ENCODE measurements around the gene HSPA12B.
A peak's percentile ranks its signal among the peaks of the same experiment; 100 is the strongest.

Gene HSPA12B

DNA sequence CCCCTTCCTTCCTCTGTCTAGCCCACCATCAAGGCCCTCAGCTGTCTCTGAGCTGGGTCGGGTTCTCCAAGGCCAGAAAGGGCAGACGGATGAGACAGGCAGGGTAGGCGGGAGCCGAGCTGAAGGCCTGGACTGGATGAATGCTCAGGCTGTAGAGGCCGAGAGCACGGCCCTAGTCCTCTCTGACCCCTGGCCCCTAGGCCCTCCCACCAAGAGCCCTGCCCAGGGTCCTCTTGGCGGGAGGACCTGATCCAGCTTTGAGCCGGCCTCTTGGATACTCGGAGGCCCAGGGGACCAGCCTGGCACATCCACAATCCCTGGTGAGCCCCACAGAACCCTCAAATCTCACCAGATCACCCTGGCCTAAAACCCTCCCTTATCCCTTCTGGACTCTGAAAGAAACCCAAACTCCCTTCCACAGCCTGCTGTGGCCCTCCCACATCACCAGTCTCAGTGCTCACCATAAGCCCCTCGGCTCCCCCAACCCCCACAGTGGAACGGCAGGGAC lies 26.9 kb downstream of the HSPA12B start:
- Histone ChIP-seq H3K27ac (ENCODE audit: low read depth, low read length, severe bottlenecking) (no peak overlapping the region), H3K36me3 (ENCODE audit: control insufficient read depth, insufficient read depth, low read length) (peaks cover 34% of the 10 kb centered on the region), H3K4me3 (ENCODE audit: extremely low read depth, insufficient read depth, low read length, poor library complexity, severe bottlenecking) (no peak overlapping the region), H3K4me1 (ENCODE audit: control insufficient read depth, insufficient read depth, low read length, poor library complexity, severe bottlenecking) (no peaks in the 10 kb centered on the region), H3K9me3 (ENCODE audit: control insufficient read depth, low read length) (no peaks in the 10 kb centered on the region)
- WGBS, 2 experiments (ENCODE audit: insufficient coverage in 2 of 2), result 82% methylated on average over 8 to 9 of the region's 11 CpGs

DNA sequence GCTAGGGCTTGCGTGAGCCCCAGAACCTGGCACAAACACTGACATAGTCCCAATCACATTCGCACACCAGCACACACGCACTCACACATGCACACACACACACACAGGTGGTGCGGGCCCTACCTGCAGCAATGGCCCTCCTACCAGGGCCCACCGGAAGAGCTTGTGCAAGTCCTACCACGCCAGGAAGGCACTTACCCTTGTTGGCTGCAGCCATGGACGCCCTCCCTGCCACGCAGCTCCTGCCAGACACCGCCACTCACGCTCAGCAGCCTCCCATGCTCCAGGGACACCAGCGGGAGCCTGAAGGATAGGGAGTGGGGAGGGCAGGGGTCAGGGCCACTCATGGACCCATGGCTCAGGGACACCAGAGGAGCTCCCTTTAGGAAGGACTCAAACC lies 27.4 kb downstream of the HSPA12B start:
- H3K4me1 ChIP-seq (ENCODE audit: control insufficient read depth, insufficient read depth, low read length, poor library complexity, severe bottlenecking), result no peaks in the 10 kb centered on the region
- peaks cover 34% of the 10 kb centered on the region for H3K36me3 ChIP-seq (ENCODE audit: control insufficient read depth, insufficient read depth, low read length)
- H3K4me3 ChIP-seq (ENCODE audit: extremely low read depth, insufficient read depth, low read length, poor library complexity, severe bottlenecking), result no peak overlapping the region
- H3K27ac ChIP-seq (ENCODE audit: low read depth, low read length, severe bottlenecking), result no peak overlapping the region
- no peaks in the 10 kb centered on the region for H3K9me3 ChIP-seq (ENCODE audit: control insufficient read depth, low read length)
- WGBS, 2 experiments (ENCODE audit: insufficient coverage in 2 of 2), result 89 to 95% methylated on average over 8 to 11 of the region's 11 CpGs

- Histone ChIP-seq H3K4me1 (ENCODE audit: control insufficient read depth, insufficient read depth, low read length, poor library complexity, severe bottlenecking) (no peaks in the 10 kb centered on the region), H3K27ac (ENCODE audit: low read depth, low read length, severe bottlenecking) (peak overlapping the region; percentile 10), H3K9me3 (ENCODE audit: control insufficient read depth, low read length) (no peaks in the 10 kb centered on the region), H3K36me3 (ENCODE audit: control insufficient read depth, insufficient read depth, low read length) (peaks cover 34% of the 10 kb centered on the region), H3K4me3 (ENCODE audit: extremely low read depth, insufficient read depth, low read length, poor library complexity, severe bottlenecking) (no peak overlapping the region)
- 90% methylated on average over 7 to 8 of the region's 10 CpGs for WGBS, 2 experiments (ENCODE audit: insufficient coverage in 2 of 2)
Measured at GRCh38 chr20:3760655-3761348, 28.3 kb downstream of the HSPA12B start.

- 88 to 96% methylated on average over 8 of the region's 8 CpGs for WGBS, 2 experiments (ENCODE audit: insufficient coverage in 2 of 2)
- Histone ChIP-seq H3K4me3 (ENCODE audit: extremely low read depth, insufficient read depth, low read length, poor library complexity, severe bottlenecking) (no peak overlapping the region), H3K9me3 (ENCODE audit: control insufficient read depth, low read length) (no peaks in the 10 kb centered on the region), H3K36me3 (ENCODE audit: control insufficient read depth, insufficient read depth, low read length) (peaks cover 16% of the 10 kb centered on the region), H3K27ac (ENCODE audit: low read depth, low read length, severe bottlenecking) (no peak overlapping the region), H3K4me1 (ENCODE audit: control insufficient read depth, insufficient read depth, low read length, poor library complexity, severe bottlenecking) (peaks cover 10% of the 10 kb centered on the region)
Measured at GRCh38 chr20:3763671-3764601, 31.5 kb downstream of the HSPA12B start.

DNA sequence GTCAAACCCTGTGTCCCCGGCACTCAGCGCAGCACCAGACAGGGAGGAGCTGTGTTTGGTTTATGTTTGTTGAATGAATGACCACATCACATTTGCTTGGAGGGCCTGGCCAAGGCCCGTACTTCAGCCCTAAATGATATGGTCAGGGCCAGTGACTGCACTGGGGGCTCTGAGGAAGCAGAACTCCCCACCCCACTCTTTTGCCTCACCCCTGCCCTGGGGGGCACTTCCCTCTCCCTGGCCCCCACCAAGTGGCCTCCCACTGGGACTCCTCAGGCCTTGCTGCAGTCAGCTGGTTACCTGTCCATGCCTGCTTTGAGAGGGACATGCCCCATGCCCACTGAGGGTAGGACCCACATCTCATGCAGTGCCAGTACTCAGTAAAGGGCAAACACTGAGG lies 32.2 kb downstream of the HSPA12B start:
- H3K9me3 ChIP-seq (ENCODE audit: control insufficient read depth, low read length), result no peaks in the 10 kb centered on the region
- peaks cover 13% of the 10 kb centered on the region for H3K36me3 ChIP-seq (ENCODE audit: control insufficient read depth, insufficient read depth, low read length)
- no peak overlapping the region for H3K4me3 ChIP-seq (ENCODE audit: extremely low read depth, insufficient read depth, low read length, poor library complexity, severe bottlenecking)
- peaks cover 13% of the 10 kb centered on the region for H3K4me1 ChIP-seq (ENCODE audit: control insufficient read depth, insufficient read depth, low read length, poor library complexity, severe bottlenecking)
- H3K27ac ChIP-seq (ENCODE audit: low read depth, low read length, severe bottlenecking), result no peak overlapping the region
- 100% methylated on average over 2 of the region's 3 CpGs; no CpG with 5 or more reads in 1 of the 2 experiments for WGBS, 2 experiments (ENCODE audit: insufficient coverage in 2 of 2)

- Histone ChIP-seq H3K36me3 (ENCODE audit: control insufficient read depth, insufficient read depth, low read length) (peaks cover 8% of the 10 kb centered on the region), H3K4me3 (ENCODE audit: extremely low read depth, insufficient read depth, low read length, poor library complexity, severe bottlenecking) (no peak overlapping the region), H3K27ac (ENCODE audit: low read depth, low read length, severe bottlenecking) (no peak overlapping the region), H3K4me1 (ENCODE audit: control insufficient read depth, insufficient read depth, low read length, poor library complexity, severe bottlenecking) (peaks cover 13% of the 10 kb centered on the region), H3K9me3 (ENCODE audit: control insufficient read depth, low read length) (no peaks in the 10 kb centered on the region)
- 80 to 100% methylated on average over 1 to 2 of the region's 3 CpGs for WGBS, 2 experiments (ENCODE audit: insufficient coverage in 2 of 2)
Measured at GRCh38 chr20:3765171-3765882, 32.8 kb downstream of the HSPA12B start.

DNA sequence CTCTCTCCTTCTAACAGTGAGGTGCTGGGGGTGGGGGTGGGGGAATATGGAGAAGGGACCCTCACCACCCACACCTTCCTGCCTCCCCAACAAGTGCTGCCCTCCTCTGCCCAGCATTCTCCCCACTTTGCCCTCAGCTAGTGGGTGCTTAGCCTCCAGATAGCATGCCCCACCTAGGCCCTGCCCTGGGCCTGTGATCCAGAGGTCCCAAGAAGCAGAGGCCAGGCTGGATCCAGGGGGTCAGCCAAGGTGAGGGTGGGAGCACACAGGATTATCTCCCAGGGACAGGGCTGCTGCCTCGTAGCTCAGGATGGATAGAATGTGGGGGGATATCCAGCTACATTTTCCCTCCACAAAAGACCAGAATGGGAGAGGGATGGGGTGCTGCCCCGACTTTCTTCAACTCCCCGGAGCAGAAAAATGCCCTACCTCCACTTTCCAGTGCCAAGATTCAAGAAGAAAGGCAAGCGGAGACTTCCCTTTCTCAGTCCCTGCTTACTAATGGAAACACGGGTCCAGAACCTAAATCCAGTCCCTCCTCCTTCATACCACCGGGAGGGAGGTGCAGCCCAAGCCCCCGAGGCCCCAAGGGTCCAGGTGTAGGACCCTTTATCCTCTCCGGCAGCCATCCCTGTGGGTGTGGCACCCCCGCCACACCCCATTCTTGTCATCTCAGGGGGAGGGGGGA lies 34.1 kb downstream of the HSPA12B start:
- Histone ChIP-seq H3K4me1 (ENCODE audit: control insufficient read depth, insufficient read depth, low read length, poor library complexity, severe bottlenecking) (peaks cover 13% of the 10 kb centered on the region), H3K4me3 (ENCODE audit: extremely low read depth, insufficient read depth, low read length, poor library complexity, severe bottlenecking) (peak overlapping the region; percentile 70), H3K36me3 (ENCODE audit: control insufficient read depth, insufficient read depth, low read length) (peaks cover 4% of the 10 kb centered on the region), H3K9me3 (ENCODE audit: control insufficient read depth, low read length) (no peaks in the 10 kb centered on the region), H3K27ac (ENCODE audit: low read depth, low read length, severe bottlenecking) (no peak overlapping the region)
- WGBS, 2 experiments (ENCODE audit: insufficient coverage in 2 of 2), result 70 to 100% methylated on average over 1 to 2 of the region's 9 CpGs

DNA sequence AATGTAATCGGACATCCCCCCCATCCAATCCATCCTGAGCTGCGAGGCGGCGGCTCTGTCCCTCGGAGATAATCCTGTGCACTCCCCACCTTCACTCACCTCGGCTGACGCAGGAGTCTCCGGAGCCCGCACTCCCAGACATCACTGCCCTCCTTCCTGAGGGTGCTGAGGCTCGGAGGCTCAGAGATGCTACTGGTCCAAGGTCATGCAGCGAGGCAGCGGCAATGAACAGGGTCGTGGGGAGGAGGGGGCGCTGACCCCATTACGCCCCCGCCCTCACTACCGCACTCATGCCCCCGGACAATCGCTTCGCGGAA lies 34.6 kb downstream of the HSPA12B start:
- WGBS, 2 experiments (ENCODE audit: insufficient coverage in 2 of 2), result 0% methylated on average over 6 to 18 of the region's 21 CpGs
- Histone ChIP-seq H3K9me3 (ENCODE audit: control insufficient read depth, low read length) (no peaks in the 10 kb centered on the region), H3K4me3 (ENCODE audit: extremely low read depth, insufficient read depth, low read length, poor library complexity, severe bottlenecking) (peak overlapping the region; percentile 70), H3K36me3 (ENCODE audit: control insufficient read depth, insufficient read depth, low read length) (no peaks in the 10 kb centered on the region), H3K4me1 (ENCODE audit: control insufficient read depth, insufficient read depth, low read length, poor library complexity, severe bottlenecking) (peaks cover 13% of the 10 kb centered on the region), H3K27ac (ENCODE audit: low read depth, low read length, severe bottlenecking) (no peak overlapping the region)

DNA sequence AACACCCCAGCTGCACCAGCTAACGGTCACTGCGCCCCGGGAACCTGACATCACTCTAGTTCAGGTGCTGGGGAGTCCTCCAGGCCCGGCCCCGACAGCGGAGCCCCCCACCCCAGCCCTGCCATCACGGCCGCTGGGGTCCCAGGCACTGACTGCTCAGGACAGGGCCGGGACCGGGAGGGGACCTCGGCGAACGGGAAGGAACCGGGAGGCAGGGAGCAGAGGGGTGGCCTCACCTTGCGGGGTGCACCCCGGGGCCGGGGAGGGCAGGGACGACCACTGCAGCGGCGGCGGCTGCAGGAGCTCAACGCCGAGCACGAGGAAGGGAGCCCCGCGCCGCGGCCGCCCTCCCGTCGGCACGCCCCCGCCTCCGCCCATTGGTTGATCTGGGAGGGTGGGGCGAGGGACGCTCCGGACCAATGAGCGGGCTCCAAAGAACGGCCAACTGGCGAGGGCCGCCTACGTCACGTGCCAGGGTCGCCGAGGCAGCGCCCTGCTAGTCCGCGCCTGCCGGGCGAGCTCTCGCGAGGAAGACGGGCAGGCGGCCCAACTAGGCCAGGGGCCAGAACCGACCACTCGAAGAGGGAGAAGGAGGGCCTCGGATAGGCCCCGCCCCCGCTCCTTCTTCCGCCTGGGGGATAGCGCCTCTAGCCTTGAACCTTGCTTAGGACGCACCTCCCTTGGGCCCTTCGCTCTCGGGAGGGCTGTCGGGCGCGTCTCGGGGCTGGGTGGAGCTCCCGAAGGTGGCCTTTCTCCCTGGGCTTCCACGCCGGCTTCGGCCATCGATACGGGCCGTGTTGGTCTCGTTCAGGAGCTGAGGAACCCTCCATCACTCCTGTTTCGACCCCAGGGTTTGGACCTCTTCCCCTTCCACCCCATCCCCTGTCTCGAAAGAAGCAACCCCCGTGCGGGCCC lies 35.2 kb downstream of the HSPA12B start, which contains the start of gene ADISSP:
ADISSP (minus strand) TSS at position 327 of the 915 bp plus-strand sequence. CDS start 7,653 bp downstream, outside the sequence.
- Histone ChIP-seq H3K4me1 (ENCODE audit: control insufficient read depth, insufficient read depth, low read length, poor library complexity, severe bottlenecking) (peaks cover 13% of the 10 kb centered on the region), H3K4me3 (ENCODE audit: extremely low read depth, insufficient read depth, low read length, poor library complexity, severe bottlenecking) (peak within 1 kb of the TSS; percentile 70), H3K36me3 (ENCODE audit: control insufficient read depth, insufficient read depth, low read length) (no peaks in the 10 kb centered on the region), H3K9me3 (ENCODE audit: control insufficient read depth, low read length) (no peaks in the 10 kb centered on the region), H3K27ac (ENCODE audit: low read depth, low read length, severe bottlenecking) (peak within 1 kb of the TSS; percentile 97)
- WGBS, 2 experiments (ENCODE audit: insufficient coverage in 2 of 2), result 1% methylated on average over 58 to 66 of the region's 80 CpGs
